Keratinocyte (primary cell): ENCODE data around the gene TXLNB. TPM values are rescaled to one million over a fixed set of nuclear protein-coding genes. Genes with fewer than 3 reads are reported as not detected.

Experiments used
- DNase-seq: peaks from one replicate; pipeline ENCODE4 v3.0.0-alpha.2; 2011; ENCODE audit warnings: low read depth, missing footprints, low spot score
- FAIRE-seq: peaks from 2 replicates; lab custom pipeline; 2011; peaks lifted over from hg19 to GRCh38; lab: Jason Lieb, UNC
- H2AFZ ChIP-seq: 2 replicates; pipeline ENCODE4 v1.6.0; 2012; ENCODE audit warnings: low read length, control low read depth, inconsistent platforms; ENCODE audit not compliant: control insufficient read depth
- H3K27ac ChIP-seq: 2 replicates; pipeline ENCODE4 v1.5.1; 2011; ENCODE audit warnings: low read length; ENCODE audit not compliant: control insufficient read depth, insufficient read depth
- H3K27me3 ChIP-seq: 3 replicates; pipeline ENCODE4 v1.6.0; 2011; ENCODE audit warnings: low read length; ENCODE audit not compliant: control insufficient read depth, insufficient read depth; ENCODE audit errors: extremely low read depth
- H3K36me3 ChIP-seq, 2 experiments: 2 replicates in 1 of 2; 3 replicates in 1 of 2; pipeline ENCODE4 v1.5.1; 2011; ENCODE audit warnings: low read length in 2 of 2, mild to moderate bottlenecking in 1 of 2; ENCODE audit not compliant: control insufficient read depth in 2 of 2, insufficient read depth in 2 of 2; ENCODE audit errors: extremely low read depth in 1 of 2
- H3K4me1 ChIP-seq: 3 replicates; pipeline ENCODE4 v1.5.1; 2011; ENCODE audit warnings: low read length; ENCODE audit not compliant: control insufficient read depth, insufficient read depth; ENCODE audit errors: extremely low read depth
- H3K4me2 ChIP-seq: 3 replicates; pipeline ENCODE4 v1.6.0; 2011; ENCODE audit warnings: low read depth, low read length; ENCODE audit not compliant: control insufficient read depth, insufficient read depth; ENCODE audit errors: extremely low read depth
- H3K4me3 ChIP-seq, 3 experiments: fragments of 200-600 bp in 1 of 3; sonication (generic) in 1 of 3; 2 replicates in 2 of 3; 3 replicates in 1 of 3; pipeline ENCODE4 v1.5.1; 2011 to 2016; ENCODE audit warnings: low read length in 3 of 3, mild to moderate bottlenecking in 3 of 3, control low read depth in 2 of 3, inconsistent platforms in 1 of 3, low read depth in 1 of 3, mixed read lengths in 1 of 3, mixed run types in 1 of 3, moderate library complexity in 1 of 3; ENCODE audit not compliant: control insufficient read depth in 2 of 3, insufficient read depth in 2 of 3; ENCODE audit errors: extremely low read depth in 1 of 3
- H3K79me2 ChIP-seq: 2 replicates; pipeline ENCODE4 v1.6.0; 2012; ENCODE audit warnings: low read length; ENCODE audit not compliant: control insufficient read depth, insufficient read depth
- H3K9ac ChIP-seq: 3 replicates; pipeline ENCODE4 v1.6.0; 2011; ENCODE audit warnings: low read length; ENCODE audit not compliant: control insufficient read depth, insufficient read depth; ENCODE audit errors: extremely low read depth
- H3K9me1 ChIP-seq: 3 replicates; pipeline ENCODE4 v1.6.0; 2011; ENCODE audit warnings: low read length; ENCODE audit not compliant: control insufficient read depth, insufficient read depth; ENCODE audit errors: extremely low read depth
- H3K9me3 ChIP-seq: 2 replicates; pipeline ENCODE4 v1.5.1; 2012; ENCODE audit warnings: low read depth, low read length; ENCODE audit not compliant: control insufficient read depth
- H4K20me1 ChIP-seq: 3 replicates; pipeline ENCODE4 v1.6.0; 2011; ENCODE audit warnings: low read length; ENCODE audit not compliant: control insufficient read depth, insufficient read depth; ENCODE audit errors: extremely low read depth
- CTCF ChIP-seq, 3 experiments: IDR thresholded peaks in 1 of 3; conservative IDR thresholded peaks in 1 of 3; optimal IDR thresholded peaks in 1 of 3; 2 replicates in 2 of 3; 3 replicates in 1 of 3; pipeline versions ENCODE3 to v1.5.1; 2011; ENCODE audit warnings: low read length in 3 of 3, mild to moderate bottlenecking in 3 of 3, moderate library complexity in 2 of 3, control low read depth in 1 of 3, inconsistent platforms in 1 of 3; ENCODE audit not compliant: insufficient read depth in 2 of 3; ENCODE audit errors: extremely low read depth in 1 of 3
- EZH2 ChIP-seq: IDR thresholded peaks from one replicate; pipeline ENCODE4 v1.6.1; 2012; ENCODE audit warnings: inconsistent platforms, mild to moderate bottlenecking, low read length, moderate library complexity
- dilution Hi-C: fragments of 300-500 bp; cut with MboI; formaldehyde crosslinking; loops from one replicate; pipeline ENCODE4 v1.7.0; 2020; ENCODE audit warnings: low sequenced_read_pairs; ENCODE audit not compliant: extremely low pct_ligation_motif_present
- polyA plus RNA-seq, 5 experiments: library from polyadenylated mRNA; depleted of rRNA in 3 of 5; stranded (reverse) in 3 of 5; stranded (forward) in 1 of 5; unstranded in 1 of 5; fragments of >200 nt; gene quantifications; 1 replicate in 1 of 5; 2 replicates in 3 of 5; 3 replicates in 1 of 5; pipeline versions ENCODE4 v1.2.1 to v1.2.3, GENCODE V29; 2011 to 2012; ENCODE audit warnings: missing spikeins in 2 of 5, low read depth in 1 of 5, low replicate concordance in 1 of 5

The TXLNB gene
- polyA plus RNA-seq, 1 donor (not counting 4 experiments of a cell fraction or from before 2014, with no cell fraction given): 0.03 TPM

- Histone ChIP-seq H3K4me1 (peaks cover 5% of the 10 kb centered on the region), H3K9ac (no peak overlapping the region), H3K4me2 (peak overlapping the region; percentile 13), H4K20me1 (no peaks in the 10 kb centered on the region), H3K9me3 (no peaks in the 10 kb centered on the region), H3K9me1 (no peaks in the 10 kb centered on the region), H2AFZ (peak overlapping the region; percentile 14), H3K27me3 (no peaks in the 10 kb centered on the region), H3K36me3 (no peaks in the 10 kb centered on the region), H3K4me3 (no peak overlapping the region), H3K27ac (no peak overlapping the region), H3K79me2 (no peaks in the 10 kb centered on the region)
- DNase-seq: no peak
- dilution Hi-C loops: no loop called here
- no peak for TF ChIP-seq EZH2
- TF ChIP-seq CTCF (optimal IDR thresholded peaks at IDR 0.05 in 1 of 3, IDR thresholded peaks at IDR 0.05 in 1 of 3, conservative IDR thresholded peaks at IDR 0.05 in 1 of 3; ENCODE audit: extremely low read depth in 1 of 3, insufficient read depth in 2 of 3, low read length in 3 of 3): no peak
- no peak for FAIRE-seq
These were observed 20.7 kb downstream of the TXLNB start for GRCh38 chr6:139271056-139271455.

GRCh38 chr6:139270249-139270648 is 21.5 kb downstream of the TXLNB start:
- no peak overlapping the region for H3K4me3 ChIP-seq
- H3K79me2 ChIP-seq: no peaks in the 10 kb centered on the region
- H4K20me1 ChIP-seq: no peaks in the 10 kb centered on the region
- H3K9me3 ChIP-seq: no peaks in the 10 kb centered on the region
- DNase-seq (no peak), FAIRE-seq (no peak)
- peaks cover 5% of the 10 kb centered on the region for H3K4me1 ChIP-seq
- dilution Hi-C loops: no loop called here
- no peak overlapping the region for H3K27ac ChIP-seq
- no peak overlapping the region for H2AFZ ChIP-seq
- no peaks in the 10 kb centered on the region for H3K9me1 ChIP-seq
- TF ChIP-seq CTCF (optimal IDR thresholded peaks at IDR 0.05 in 1 of 3, IDR thresholded peaks at IDR 0.05 in 1 of 3, conservative IDR thresholded peaks at IDR 0.05 in 1 of 3; ENCODE audit: extremely low read depth in 1 of 3, insufficient read depth in 2 of 3, low read length in 3 of 3): no peak
- TF ChIP-seq EZH2: no peak
- no peak overlapping the region for H3K9ac ChIP-seq
- no peaks in the 10 kb centered on the region for H3K36me3 ChIP-seq
- no peaks in the 10 kb centered on the region for H3K27me3 ChIP-seq
- no peak overlapping the region for H3K4me2 ChIP-seq
